ENCODE results near the gene CAND1.

- TF ChIP-seq, protein P1, sequence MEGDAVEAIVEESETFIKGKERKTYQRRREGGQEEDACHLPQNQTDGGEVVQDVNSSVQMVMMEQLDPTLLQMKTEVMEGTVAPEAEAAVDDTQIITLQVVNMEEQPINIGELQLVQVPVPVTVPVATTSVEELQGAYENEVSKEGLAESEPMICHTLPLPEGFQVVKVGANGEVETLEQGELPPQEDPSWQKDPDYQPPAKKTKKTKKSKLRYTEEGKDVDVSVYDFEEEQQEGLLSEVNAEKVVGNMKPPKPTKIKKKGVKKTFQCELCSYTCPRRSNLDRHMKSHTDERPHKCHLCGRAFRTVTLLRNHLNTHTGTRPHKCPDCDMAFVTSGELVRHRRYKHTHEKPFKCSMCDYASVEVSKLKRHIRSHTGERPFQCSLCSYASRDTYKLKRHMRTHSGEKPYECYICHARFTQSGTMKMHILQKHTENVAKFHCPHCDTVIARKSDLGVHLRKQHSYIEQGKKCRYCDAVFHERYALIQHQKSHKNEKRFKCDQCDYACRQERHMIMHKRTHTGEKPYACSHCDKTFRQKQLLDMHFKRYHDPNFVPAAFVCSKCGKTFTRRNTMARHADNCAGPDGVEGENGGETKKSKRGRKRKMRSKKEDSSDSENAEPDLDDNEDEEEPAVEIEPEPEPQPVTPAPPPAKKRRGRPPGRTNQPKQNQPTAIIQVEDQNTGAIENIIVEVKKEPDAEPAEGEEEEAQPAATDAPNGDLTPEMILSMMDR (IDR thresholded peaks at IDR 0.05) = no peak
- no peak for TF ChIP-seq POLR2A (IDR thresholded peaks at IDR 0.05)
These were observed 30.4 kb downstream of the CAND1 start for GRCh38 chr12:67299526-67299925.

Measured in Peyer's patch (tissue), 4 donors.